HepG2 (cell line): ENCODE results near the gene STOML2. TPM values are rescaled to one million over a fixed set of nuclear protein-coding genes. Genes with fewer than 3 reads are reported as not detected.
A peak's percentile ranks its signal among the peaks of the same experiment; 100 is the strongest.

Experiments used
- ADNP ChIP-seq: sonication (generic); formaldehyde crosslinking; IDR thresholded peaks from 2 replicates; pipeline ENCODE4 v1.4.0; 2020; ENCODE audit warnings: missing genetic modification reagents
- DMAP1 ChIP-seq: IDR thresholded peaks from 2 replicates; pipeline ENCODE4 v1.6.1; 2016
- ETV5 ChIP-seq: IDR thresholded peaks from 2 replicates; pipeline ENCODE4 v1.6.1; 2018; ENCODE audit warnings: missing biosample characterization, missing genetic modification reagents, inconsistent platforms, borderline replicate concordance
- ISX ChIP-seq: sonication (generic); formaldehyde crosslinking; conservative IDR thresholded peaks from 2 replicates; pipeline ENCODE4 v1.5.0; 2020; ENCODE audit warnings: missing genetic modification reagents
- NR2F1 ChIP-seq, 2 experiments: fragments of 450-650 bp in 1 of 2; formaldehyde crosslinking in 1 of 2; IDR thresholded peaks; 2 replicates each; pipeline versions ENCODE4 v1.5.0 to v1.6.1; 2016 to 2020; ENCODE audit warnings: mild to moderate bottlenecking in 1 of 2, missing compliant biosample characterization in 1 of 2, missing genetic modification reagents in 1 of 2, moderate library complexity in 1 of 2
- RARA ChIP-seq: IDR thresholded peaks from 2 replicates; pipeline ENCODE4 v1.6.1; 2016; ENCODE audit warnings: missing genetic modification reagents, missing compliant biosample characterization
- SALL1 ChIP-seq: sonication (generic); formaldehyde crosslinking; IDR thresholded peaks from 2 replicates; pipeline ENCODE4 v1.8.0; 2022; ENCODE audit warnings: mild to moderate bottlenecking, missing genetic modification reagents
- SIN3A ChIP-seq: IDR thresholded peaks from 2 replicates; pipeline ENCODE4 v1.6.1; 2011; ENCODE audit warnings: low read depth, mild to moderate bottlenecking, control low read depth, low read length, borderline replicate concordance
- SOX6 ChIP-seq, 2 experiments: fragments of 450-650 bp in 1 of 2; sonication (generic) in 1 of 2; formaldehyde crosslinking in 1 of 2; IDR thresholded peaks; 2 replicates each; pipeline versions ENCODE4 v1.4.0 to v1.6.1; 2017 to 2020; ENCODE audit warnings: antibody characterized with exemption in 1 of 2, mild to moderate bottlenecking in 1 of 2, missing genetic modification reagents in 1 of 2
- WIZ ChIP-seq: sonication (generic); formaldehyde crosslinking; IDR thresholded peaks from 2 replicates; pipeline ENCODE4 v1.5.1; 2020; ENCODE audit warnings: mild to moderate bottlenecking, missing genetic modification reagents
- ZFY ChIP-seq: sonication (generic); formaldehyde crosslinking; IDR thresholded peaks from 2 replicates; pipeline ENCODE4 v1.4.0; 2020; ENCODE audit warnings: missing genetic modification reagents
- ZNF205 ChIP-seq: IDR thresholded peaks from 2 replicates; pipeline ENCODE4 v1.6.1; 2018; ENCODE audit warnings: missing biosample characterization, missing genetic modification reagents
- ZNF230 ChIP-seq: sonication (generic); formaldehyde crosslinking; IDR thresholded peaks from 2 replicates; pipeline ENCODE4 v1.4.0; 2020; ENCODE audit warnings: mild to moderate bottlenecking, missing genetic modification reagents
- polyA plus RNA-seq, 8 experiments: library from polyadenylated mRNA; depleted of rRNA in 3 of 8; stranded (reverse) in 7 of 8; unstranded in 1 of 8; fragments of >200 nt; fragmentation: Illumina TruSeq in 4 of 8; extraction: Trizol in 4 of 8; gene quantifications; 2 replicates each; pipeline versions ENCODE4 v1.2.1 to v1.2.3, GENCODE V29; 2011 to 2016; ENCODE audit warnings: low read depth in 4 of 8, missing spikeins in 1 of 8, mixed read lengths in 1 of 8; ENCODE audit not compliant: insufficient read depth in 1 of 8
- total RNA-seq, 5 experiments: library from RNA; depleted of rRNA; stranded (reverse); fragments of >200 nt; fragmentation: Illumina TruSeq; extraction: Trizol; gene quantifications; 2 replicates each; pipeline ENCODE4 v1.2.3, GENCODE V29; 2016; ENCODE audit warnings: low read depth in 1 of 5
- TF ChIP-seq, protein P1 (sequence below): sonication (generic); formaldehyde crosslinking; conservative IDR thresholded peaks from 2 replicates; pipeline ENCODE4 v1.8.0; 2022; ENCODE audit warnings: low read depth, missing genetic modification reagents
- TF ChIP-seq, protein P2 (sequence below): sonication (generic); formaldehyde crosslinking; IDR thresholded peaks from 2 replicates; pipeline ENCODE4 v1.4.0; 2020; ENCODE audit warnings: missing genetic modification reagents
- TF ChIP-seq, protein P3 (sequence below): sonication (generic); formaldehyde crosslinking; IDR thresholded peaks from 2 replicates; pipeline ENCODE4 v1.4.0; 2020; ENCODE audit warnings: mild to moderate bottlenecking, missing genetic modification reagents
- TF ChIP-seq, protein P4 (sequence below): sonication (generic); formaldehyde crosslinking; IDR thresholded peaks from 2 replicates; pipeline ENCODE4 v1.8.0; 2022; ENCODE audit warnings: mild to moderate bottlenecking, missing genetic modification reagents
- TF ChIP-seq, protein P5 (sequence below): IDR thresholded peaks from 2 replicates; pipeline ENCODE4 v1.6.1; 2018; ENCODE audit warnings: missing genetic modification reagents, mild to moderate bottlenecking, missing compliant biosample characterization
- TF ChIP-seq, protein P6 (sequence below): sonication (generic); formaldehyde crosslinking; conservative IDR thresholded peaks from 2 replicates; pipeline ENCODE4 v1.4.0; 2020; ENCODE audit warnings: missing genetic modification reagents

The STOML2 gene
- total and polyA plus RNA-seq, 2 of the 13 experiments (the other 11 are each of a cell fraction or from before 2014, with no cell fraction given) = 245 to 250 TPM

DNA sequence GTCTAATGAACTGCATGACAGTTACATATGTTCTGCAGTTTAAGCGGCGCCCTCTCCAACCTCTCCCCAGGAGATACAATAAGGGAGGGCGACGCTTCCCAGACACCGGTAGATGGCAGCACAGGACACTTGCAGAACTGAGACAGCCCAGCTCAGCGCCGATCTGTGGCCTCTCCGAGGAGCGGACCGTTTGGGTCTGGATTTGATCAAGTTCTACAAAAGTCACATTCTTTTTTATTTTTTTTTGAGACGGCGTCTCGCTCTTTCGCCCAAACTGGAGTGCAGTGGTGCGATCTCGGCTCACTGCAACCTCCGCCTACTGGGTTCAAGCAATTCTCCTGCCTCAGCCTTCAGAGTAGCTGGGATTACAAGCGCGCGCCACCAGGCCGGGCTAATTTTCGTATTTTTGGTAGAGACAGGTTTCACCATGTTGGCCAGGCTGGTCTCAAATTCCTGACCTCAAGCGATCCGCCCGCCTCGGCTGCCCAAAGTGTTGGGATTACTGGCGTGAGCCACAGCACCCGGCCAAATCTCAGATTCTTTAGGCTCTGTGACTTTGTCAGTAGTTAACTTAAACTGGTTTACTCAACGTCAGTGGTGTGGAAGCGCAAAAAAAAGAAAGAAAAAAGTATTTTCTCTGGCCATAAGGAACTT is 14.1 kb upstream of the STOML2 start (continued):
- TF ChIP-seq, protein P1, sequence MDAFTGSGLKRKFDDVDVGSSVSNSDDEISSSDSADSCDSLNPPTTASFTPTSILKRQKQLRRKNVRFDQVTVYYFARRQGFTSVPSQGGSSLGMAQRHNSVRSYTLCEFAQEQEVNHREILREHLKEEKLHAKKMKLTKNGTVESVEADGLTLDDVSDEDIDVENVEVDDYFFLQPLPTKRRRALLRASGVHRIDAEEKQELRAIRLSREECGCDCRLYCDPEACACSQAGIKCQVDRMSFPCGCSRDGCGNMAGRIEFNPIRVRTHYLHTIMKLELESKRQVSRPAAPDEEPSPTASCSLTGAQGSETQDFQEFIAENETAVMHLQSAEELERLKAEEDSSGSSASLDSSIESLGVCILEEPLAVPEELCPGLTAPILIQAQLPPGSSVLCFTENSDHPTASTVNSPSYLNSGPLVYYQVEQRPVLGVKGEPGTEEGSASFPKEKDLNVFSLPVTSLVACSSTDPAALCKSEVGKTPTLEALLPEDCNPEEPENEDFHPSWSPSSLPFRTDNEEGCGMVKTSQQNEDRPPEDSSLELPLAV = no peak
- TF ChIP-seq, protein P2, sequence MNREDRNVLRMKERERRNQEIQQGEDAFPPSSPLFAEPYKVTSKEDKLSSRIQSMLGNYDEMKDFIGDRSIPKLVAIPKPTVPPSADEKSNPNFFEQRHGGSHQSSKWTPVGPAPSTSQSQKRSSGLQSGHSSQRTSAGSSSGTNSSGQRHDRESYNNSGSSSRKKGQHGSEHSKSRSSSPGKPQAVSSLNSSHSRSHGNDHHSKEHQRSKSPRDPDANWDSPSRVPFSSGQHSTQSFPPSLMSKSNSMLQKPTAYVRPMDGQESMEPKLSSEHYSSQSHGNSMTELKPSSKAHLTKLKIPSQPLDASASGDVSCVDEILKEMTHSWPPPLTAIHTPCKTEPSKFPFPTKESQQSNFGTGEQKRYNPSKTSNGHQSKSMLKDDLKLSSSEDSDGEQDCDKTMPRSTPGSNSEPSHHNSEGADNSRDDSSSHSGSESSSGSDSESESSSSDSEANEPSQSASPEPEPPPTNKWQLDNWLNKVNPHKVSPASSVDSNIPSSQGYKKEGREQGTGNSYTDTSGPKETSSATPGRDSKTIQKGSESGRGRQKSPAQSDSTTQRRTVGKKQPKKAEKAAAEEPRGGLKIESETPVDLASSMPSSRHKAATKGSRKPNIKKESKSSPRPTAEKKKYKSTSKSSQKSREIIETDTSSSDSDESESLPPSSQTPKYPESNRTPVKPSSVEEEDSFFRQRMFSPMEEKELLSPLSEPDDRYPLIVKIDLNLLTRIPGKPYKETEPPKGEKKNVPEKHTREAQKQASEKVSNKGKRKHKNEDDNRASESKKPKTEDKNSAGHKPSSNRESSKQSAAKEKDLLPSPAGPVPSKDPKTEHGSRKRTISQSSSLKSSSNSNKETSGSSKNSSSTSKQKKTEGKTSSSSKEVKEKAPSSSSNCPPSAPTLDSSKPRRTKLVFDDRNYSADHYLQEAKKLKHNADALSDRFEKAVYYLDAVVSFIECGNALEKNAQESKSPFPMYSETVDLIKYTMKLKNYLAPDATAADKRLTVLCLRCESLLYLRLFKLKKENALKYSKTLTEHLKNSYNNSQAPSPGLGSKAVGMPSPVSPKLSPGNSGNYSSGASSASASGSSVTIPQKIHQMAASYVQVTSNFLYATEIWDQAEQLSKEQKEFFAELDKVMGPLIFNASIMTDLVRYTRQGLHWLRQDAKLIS (CRISPR knock-in tag) = no peak
- TF ChIP-seq SIN3A (peak; percentile 54; the same call in 1 of the 2 replicates), SALL1 (peak; percentile 54; the same call in 1 of the 2 replicates), ETV5 (0 out of 2 replicates have a peak, but pooled peaks have one; percentile 14), WIZ (CRISPR knock-in tag) (no peak), RARA (CRISPR knock-in tag) (no peak), NR2F1 (CRISPR knock-in tag; IDR thresholded peaks at IDR 0.05) (no peak), SOX6 (IDR thresholded peaks at IDR 0.05) (no peak), SOX6 (CRISPR knock-in tag; IDR thresholded peaks at IDR 0.05) (no peak), ZNF230 (CRISPR knock-in tag) (peak; percentile 93), ZNF205 (peak; percentile 70; the same call in 1 of the 2 replicates), DMAP1 (CRISPR knock-in tag) (no peak; the same call in 1 of the 2 replicates), ADNP (no peak), ISX (no peak), ZFY (CRISPR knock-in tag) (peak; percentile 48)
- TF ChIP-seq, protein P3, sequence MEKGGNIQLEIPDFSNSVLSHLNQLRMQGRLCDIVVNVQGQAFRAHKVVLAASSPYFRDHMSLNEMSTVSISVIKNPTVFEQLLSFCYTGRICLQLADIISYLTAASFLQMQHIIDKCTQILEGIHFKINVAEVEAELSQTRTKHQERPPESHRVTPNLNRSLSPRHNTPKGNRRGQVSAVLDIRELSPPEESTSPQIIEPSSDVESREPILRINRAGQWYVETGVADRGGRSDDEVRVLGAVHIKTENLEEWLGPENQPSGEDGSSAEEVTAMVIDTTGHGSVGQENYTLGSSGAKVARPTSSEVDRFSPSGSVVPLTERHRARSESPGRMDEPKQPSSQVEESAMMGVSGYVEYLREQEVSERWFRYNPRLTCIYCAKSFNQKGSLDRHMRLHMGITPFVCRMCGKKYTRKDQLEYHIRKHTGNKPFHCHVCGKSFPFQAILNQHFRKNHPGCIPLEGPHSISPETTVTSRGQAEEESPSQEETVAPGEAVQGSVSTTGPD (CRISPR knock-in tag) = no peak
- TF ChIP-seq, protein P4, sequence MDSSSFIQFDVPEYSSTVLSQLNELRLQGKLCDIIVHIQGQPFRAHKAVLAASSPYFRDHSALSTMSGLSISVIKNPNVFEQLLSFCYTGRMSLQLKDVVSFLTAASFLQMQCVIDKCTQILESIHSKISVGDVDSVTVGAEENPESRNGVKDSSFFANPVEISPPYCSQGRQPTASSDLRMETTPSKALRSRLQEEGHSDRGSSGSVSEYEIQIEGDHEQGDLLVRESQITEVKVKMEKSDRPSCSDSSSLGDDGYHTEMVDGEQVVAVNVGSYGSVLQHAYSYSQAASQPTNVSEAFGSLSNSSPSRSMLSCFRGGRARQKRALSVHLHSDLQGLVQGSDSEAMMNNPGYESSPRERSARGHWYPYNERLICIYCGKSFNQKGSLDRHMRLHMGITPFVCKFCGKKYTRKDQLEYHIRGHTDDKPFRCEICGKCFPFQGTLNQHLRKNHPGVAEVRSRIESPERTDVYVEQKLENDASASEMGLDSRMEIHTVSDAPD (CRISPR knock-in tag) = peak; percentile 65; the same call in 1 of the 2 replicates
- TF ChIP-seq, protein P5, sequence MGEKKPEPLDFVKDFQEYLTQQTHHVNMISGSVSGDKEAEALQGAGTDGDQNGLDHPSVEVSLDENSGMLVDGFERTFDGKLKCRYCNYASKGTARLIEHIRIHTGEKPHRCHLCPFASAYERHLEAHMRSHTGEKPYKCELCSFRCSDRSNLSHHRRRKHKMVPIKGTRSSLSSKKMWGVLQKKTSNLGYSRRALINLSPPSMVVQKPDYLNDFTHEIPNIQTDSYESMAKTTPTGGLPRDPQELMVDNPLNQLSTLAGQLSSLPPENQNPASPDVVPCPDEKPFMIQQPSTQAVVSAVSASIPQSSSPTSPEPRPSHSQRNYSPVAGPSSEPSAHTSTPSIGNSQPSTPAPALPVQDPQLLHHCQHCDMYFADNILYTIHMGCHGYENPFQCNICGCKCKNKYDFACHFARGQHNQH (CRISPR knock-in tag) = 0 out of 2 replicates have a peak, but pooled peaks have one; percentile 37
- TF ChIP-seq, protein P6, sequence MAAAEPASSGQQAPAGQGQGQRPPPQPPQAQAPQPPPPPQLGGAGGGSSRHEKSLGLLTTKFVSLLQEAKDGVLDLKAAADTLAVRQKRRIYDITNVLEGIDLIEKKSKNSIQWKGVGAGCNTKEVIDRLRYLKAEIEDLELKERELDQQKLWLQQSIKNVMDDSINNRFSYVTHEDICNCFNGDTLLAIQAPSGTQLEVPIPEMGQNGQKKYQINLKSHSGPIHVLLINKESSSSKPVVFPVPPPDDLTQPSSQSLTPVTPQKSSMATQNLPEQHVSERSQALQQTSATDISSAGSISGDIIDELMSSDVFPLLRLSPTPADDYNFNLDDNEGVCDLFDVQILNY (CRISPR knock-in tag) = no peak
